GM12875 (cell line): Measurements from ENCODE around the gene DAPK1.

Experiments used
- H3K4me3 ChIP-seq: one replicate; pipeline ENCODE4 v1.5.1; 2011; ENCODE audit warnings: low read depth, low read length, control low read depth
- TF ChIP-seq, protein P1 (sequence below): IDR thresholded peaks from 2 replicates; pipeline ENCODE4 v1.5.1; 2011; ENCODE audit warnings: low read depth, mild to moderate bottlenecking, control low read depth, inconsistent platforms, low read length, moderate library complexity, borderline replicate concordance; ENCODE audit not compliant: insufficient read depth

DAPK1 gene

DNA sequence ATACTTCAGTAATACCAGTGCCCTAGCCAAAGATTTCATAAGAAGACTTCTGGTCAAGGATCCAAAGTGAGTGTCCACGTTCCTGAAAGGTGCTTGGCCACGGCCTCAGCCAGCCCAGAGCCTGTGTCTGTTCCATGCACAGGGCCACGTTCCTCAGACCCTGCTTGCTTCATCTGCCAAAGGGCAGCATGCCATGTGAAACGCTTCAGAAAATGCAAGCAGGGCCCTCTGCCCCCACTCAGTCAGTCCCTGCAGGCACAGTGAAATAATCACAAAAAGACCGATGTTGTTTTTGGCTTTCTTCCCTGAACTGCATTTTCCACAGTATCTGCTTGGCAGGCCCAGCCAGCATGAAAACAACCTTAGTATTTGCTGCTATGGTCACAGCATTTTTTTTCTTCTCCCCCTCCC, 142.7 kb downstream of the DAPK1 start:
- TF ChIP-seq, protein P1, sequence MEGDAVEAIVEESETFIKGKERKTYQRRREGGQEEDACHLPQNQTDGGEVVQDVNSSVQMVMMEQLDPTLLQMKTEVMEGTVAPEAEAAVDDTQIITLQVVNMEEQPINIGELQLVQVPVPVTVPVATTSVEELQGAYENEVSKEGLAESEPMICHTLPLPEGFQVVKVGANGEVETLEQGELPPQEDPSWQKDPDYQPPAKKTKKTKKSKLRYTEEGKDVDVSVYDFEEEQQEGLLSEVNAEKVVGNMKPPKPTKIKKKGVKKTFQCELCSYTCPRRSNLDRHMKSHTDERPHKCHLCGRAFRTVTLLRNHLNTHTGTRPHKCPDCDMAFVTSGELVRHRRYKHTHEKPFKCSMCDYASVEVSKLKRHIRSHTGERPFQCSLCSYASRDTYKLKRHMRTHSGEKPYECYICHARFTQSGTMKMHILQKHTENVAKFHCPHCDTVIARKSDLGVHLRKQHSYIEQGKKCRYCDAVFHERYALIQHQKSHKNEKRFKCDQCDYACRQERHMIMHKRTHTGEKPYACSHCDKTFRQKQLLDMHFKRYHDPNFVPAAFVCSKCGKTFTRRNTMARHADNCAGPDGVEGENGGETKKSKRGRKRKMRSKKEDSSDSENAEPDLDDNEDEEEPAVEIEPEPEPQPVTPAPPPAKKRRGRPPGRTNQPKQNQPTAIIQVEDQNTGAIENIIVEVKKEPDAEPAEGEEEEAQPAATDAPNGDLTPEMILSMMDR = no peak
- no peak overlapping the region for H3K4me3 ChIP-seq

DNA sequence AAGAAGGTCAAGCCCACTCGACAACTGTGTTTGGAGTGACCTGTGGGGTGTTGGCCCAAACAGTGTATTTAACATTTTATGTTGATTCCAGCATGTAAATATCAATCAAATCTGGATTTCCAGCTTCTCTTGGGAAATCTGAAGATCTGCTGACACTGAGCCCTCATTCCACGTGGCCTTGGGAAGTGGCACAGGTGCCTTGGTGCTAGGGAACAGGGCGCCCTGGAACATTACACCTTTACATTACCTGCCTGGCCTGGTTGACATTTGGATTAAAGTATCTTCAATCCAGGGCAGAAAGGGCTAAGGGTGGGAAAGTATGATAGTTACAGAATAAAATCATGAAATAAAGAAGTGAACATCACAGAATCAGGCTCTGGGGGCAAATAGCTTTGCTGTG, 143.4 kb downstream of the DAPK1 start:
- TF ChIP-seq, protein P1 = no peak
- H3K4me3 ChIP-seq = no peak overlapping the region

GRCh38 chr9:87642330-87643106, 144.9 kb downstream of the DAPK1 start:
- no peak overlapping the region for H3K4me3 ChIP-seq
- TF ChIP-seq, protein P1 = no peak

DNA sequence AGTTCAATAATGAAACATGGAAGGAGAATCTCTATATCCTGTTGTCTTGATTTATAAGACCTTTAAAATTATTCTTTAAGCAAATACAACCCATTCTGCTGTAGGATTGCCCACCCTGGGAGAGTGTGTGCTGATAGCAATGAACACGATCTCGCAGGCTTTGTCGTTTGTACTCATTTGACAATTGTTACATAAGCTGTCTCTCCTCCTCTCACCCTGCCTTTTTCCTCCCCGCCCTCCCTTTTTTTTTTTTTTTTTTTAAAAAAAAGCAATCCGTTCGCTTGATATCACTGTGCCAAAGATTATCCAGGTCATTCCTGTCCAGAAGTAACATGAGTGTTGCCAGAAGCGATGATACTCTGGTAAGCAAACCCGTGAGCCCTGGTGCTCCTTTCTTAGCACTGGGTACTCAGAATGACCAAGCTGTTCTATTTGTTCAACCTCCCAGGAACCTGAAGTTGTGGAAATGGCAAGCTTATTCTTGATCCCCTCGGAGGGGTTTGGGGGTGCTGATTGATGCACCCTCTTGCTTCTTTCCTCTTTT, 145.5 kb downstream of the DAPK1 start:
- TF ChIP-seq, protein P1 = no peak
- no peak overlapping the region for H3K4me3 ChIP-seq

GRCh38 chr9:87643778-87644570, 146.3 kb downstream of the DAPK1 start:
- H3K4me3 ChIP-seq = no peak overlapping the region
- TF ChIP-seq, protein P1 = no peak

DNA sequence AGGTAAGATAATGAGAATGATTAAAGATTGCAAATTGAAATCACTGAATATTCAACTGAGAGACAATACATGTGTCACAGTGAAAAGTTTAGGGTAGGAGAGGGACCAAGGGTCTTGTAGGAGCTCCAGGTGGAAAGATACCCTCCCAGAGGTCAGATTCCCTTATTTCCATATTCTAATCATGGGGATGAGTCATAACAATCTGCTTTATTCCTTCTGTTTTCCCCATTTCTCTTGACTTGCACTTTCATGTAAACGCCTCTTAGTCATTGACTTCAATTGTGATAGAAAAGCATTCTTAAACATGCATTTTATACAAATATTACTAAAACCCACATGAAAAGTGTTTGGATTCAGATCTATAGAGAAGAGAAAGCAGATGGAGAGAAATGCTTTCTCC, 147.0 kb downstream of the DAPK1 start:
- H3K4me3 ChIP-seq = no peak overlapping the region
- TF ChIP-seq, protein P1 = no peak
